ENCODE data around the gene TBC1D22A. TPM values are rescaled to one million over a fixed set of nuclear protein-coding genes. Genes with fewer than 3 reads are reported as not detected.

Gene TBC1D22A
- total RNA-seq, 1 donor from 2014 or later: 23.2 TPM

GRCh38 chr22:47188261-47189055 is 426.0 kb downstream of the TBC1D22A start:
- peaks cover 1% of the 10 kb centered on the region for H3K36me3 Mint-ChIP-seq (ENCODE audit: insufficient read depth)
- TF ChIP-seq CTCF (IDR thresholded peaks at IDR 0.05; ENCODE audit: unreplicated experiment): no peak
- no peaks in the 10 kb centered on the region for H3K4me1 Mint-ChIP-seq (ENCODE audit: low read depth)
- no peak for DNase-seq (ENCODE audit: low spot score, unreplicated experiment)
- H3K27ac Mint-ChIP-seq: no peak overlapping the region
- no peaks in the 10 kb centered on the region for H3K27me3 Mint-ChIP-seq
- H3K4me3 Mint-ChIP-seq (ENCODE audit: low read depth): no peak overlapping the region
- H3K9me3 Mint-ChIP-seq (ENCODE audit: low read depth): peaks cover 35% of the 10 kb centered on the region

- no peak overlapping the region for H3K27ac Mint-ChIP-seq
- TF ChIP-seq CTCF (IDR thresholded peaks at IDR 0.05; ENCODE audit: unreplicated experiment): no peak
- H3K36me3 Mint-ChIP-seq (ENCODE audit: insufficient read depth): peaks cover 1% of the 10 kb centered on the region
- H3K4me1 Mint-ChIP-seq (ENCODE audit: low read depth): no peaks in the 10 kb centered on the region
- H3K9me3 Mint-ChIP-seq (ENCODE audit: low read depth): peaks cover 34% of the 10 kb centered on the region
- no peaks in the 10 kb centered on the region for H3K27me3 Mint-ChIP-seq
- no peak for DNase-seq (ENCODE audit: low spot score, unreplicated experiment)
- no peak overlapping the region for H3K4me3 Mint-ChIP-seq (ENCODE audit: low read depth)
Observed at GRCh38 chr22:47189056-47189916, 426.8 kb downstream of the TBC1D22A start.

- no peak overlapping the region for H3K4me3 Mint-ChIP-seq (ENCODE audit: low read depth)
- no peak for DNase-seq (ENCODE audit: low spot score, unreplicated experiment)
- no peaks in the 10 kb centered on the region for H3K27me3 Mint-ChIP-seq
- H3K4me1 Mint-ChIP-seq (ENCODE audit: low read depth): no peaks in the 10 kb centered on the region
- no peak overlapping the region for H3K27ac Mint-ChIP-seq
- H3K36me3 Mint-ChIP-seq (ENCODE audit: insufficient read depth): peaks cover 1% of the 10 kb centered on the region
- H3K9me3 Mint-ChIP-seq (ENCODE audit: low read depth): peaks cover 28% of the 10 kb centered on the region
- no peak for TF ChIP-seq CTCF (IDR thresholded peaks at IDR 0.05; ENCODE audit: unreplicated experiment)
Observed at GRCh38 chr22:47190276-47190956, 428.0 kb downstream of the TBC1D22A start.

GRCh38 chr22:47190957-47191670 is 428.7 kb downstream of the TBC1D22A start:
- Mint-ChIP-seq H3K4me1 (ENCODE audit: low read depth) (no peaks in the 10 kb centered on the region), H3K27ac (no peak overlapping the region), H3K36me3 (ENCODE audit: insufficient read depth) (no peaks in the 10 kb centered on the region), H3K9me3 (ENCODE audit: low read depth) (peaks cover 21% of the 10 kb centered on the region), H3K27me3 (no peaks in the 10 kb centered on the region), H3K4me3 (ENCODE audit: low read depth) (no peak overlapping the region)
- no peak for TF ChIP-seq CTCF (IDR thresholded peaks at IDR 0.05; ENCODE audit: unreplicated experiment)
- DNase-seq (ENCODE audit: low spot score, unreplicated experiment): no peak

Measured in progenitor cell of endocrine pancreas (in vitro differentiated cells).